Endodermal cell (in vitro differentiated cells): Measurements from ENCODE around the gene ANKRD24. TPM values are rescaled to one million over a fixed set of nuclear protein-coding genes. Genes with fewer than 3 reads are reported as not detected.
A peak's percentile ranks its signal among the peaks of the same experiment; 100 is the strongest.

ENCODE experiments used
- DNase-seq: peaks from one replicate; pipeline ENCODE4 v3.0.0-alpha.2; 2017
- H3K27ac ChIP-seq: 2 replicates; pipeline ENCODE4 v1.5.1; 2013; ENCODE audit warnings: mild to moderate bottlenecking, low read depth, low read length, moderate library complexity
- H3K27me3 ChIP-seq: 2 replicates; pipeline ENCODE4 v1.6.1; 2013; ENCODE audit warnings: mild to moderate bottlenecking, low read length, moderate library complexity; ENCODE audit not compliant: insufficient read depth, control insufficient read depth, poor library complexity, severe bottlenecking
- H3K36me3 ChIP-seq: 2 replicates; pipeline ENCODE4 v1.7.0; 2013; ENCODE audit warnings: mild to moderate bottlenecking, low read length, moderate library complexity; ENCODE audit not compliant: control insufficient read depth, insufficient read depth
- H3K4me1 ChIP-seq: one replicate; pipeline ENCODE4 v1.7.0; 2013; ENCODE audit warnings: low read length; ENCODE audit not compliant: control insufficient read depth, insufficient read depth
- H3K4me3 ChIP-seq: 2 replicates; pipeline ENCODE4 v1.5.1; 2013; ENCODE audit warnings: mild to moderate bottlenecking, low read length, moderate library complexity
- H3K9ac ChIP-seq: 2 replicates; pipeline ENCODE4 v1.6.1; 2013; ENCODE audit warnings: mild to moderate bottlenecking, low read length, moderate library complexity; ENCODE audit not compliant: poor library complexity, severe bottlenecking; ENCODE audit errors: extremely low read depth
- H3K9me3 ChIP-seq: 2 replicates; pipeline ENCODE4 v1.6.1; 2013; ENCODE audit warnings: mild to moderate bottlenecking, low read length, moderate library complexity; ENCODE audit not compliant: control insufficient read depth
- H3K27ac Mint-ChIP-seq: 2 replicates; pipeline ENCODE4 v1.8.0; 2020; ENCODE audit warnings: mixed read lengths
- H3K27me3 Mint-ChIP-seq: 2 replicates; pipeline ENCODE4 v1.8.0; 2021; ENCODE audit warnings: mild to moderate bottlenecking, mixed read lengths; ENCODE audit not compliant: insufficient read depth
- H3K36me3 Mint-ChIP-seq: 2 replicates; pipeline ENCODE4 v1.8.0; 2020; ENCODE audit warnings: low read depth, mixed read lengths
- H3K4me1 Mint-ChIP-seq: 2 replicates; pipeline ENCODE4 v1.8.0; 2020; ENCODE audit warnings: mixed read lengths
- H3K4me3 Mint-ChIP-seq: 2 replicates; pipeline ENCODE4 v1.8.0; 2020; ENCODE audit warnings: mild to moderate bottlenecking, moderate library complexity, mixed read lengths
- H3K9me3 Mint-ChIP-seq: 2 replicates; pipeline ENCODE4 v1.8.0; 2020; ENCODE audit warnings: mild to moderate bottlenecking, mixed read lengths
- WGBS, 2 experiments: methylation state at CpG; one replicate each; pipeline versions ENCODE4 v1.1.5 to v1.1.7; 2013; ENCODE audit warnings: missing lambda C conversion rate in 2 of 2, mixed read lengths in 1 of 2; ENCODE audit not compliant: insufficient coverage in 1 of 2, insufficient read length in 1 of 2; 5-methylcytosine and 5-hydroxymethylcytosine counted together
- total RNA-seq, 2 donors: library from RNA; stranded (reverse); fragmentation: NEBNext Ultra II Directional in 1 of 2; extraction: Animal tissue kit (Norgen Biotek cat#: 25700) in 1 of 2; gene quantifications; 2 replicates in 1 of 2; 3 replicates in 1 of 2; pipeline ENCODE4 v1.2.1, GENCODE V29; 2021
- TF ChIP-seq, protein P1 (sequence below): fragments of 200-600 bp; sonication (generic); conservative IDR thresholded peaks from 2 replicates; pipeline ENCODE4 v1.5.0; 2021; ENCODE audit warnings: antibody characterized with exemption, mild to moderate bottlenecking

ANKRD24 gene
- total RNA-seq, 2 donors from 2014 or later = 0.77 to 2.0 TPM

GRCh38 chr19:4266253-4267000, 83.9 kb downstream of the ANKRD24 start:
- no peaks in the 10 kb centered on the region for H3K4me1 ChIP-seq
- Mint-ChIP-seq H3K9me3 (no peaks in the 10 kb centered on the region), H3K4me1 (no peaks in the 10 kb centered on the region), H3K27ac (no peak overlapping the region), H3K27me3 (no peaks in the 10 kb centered on the region), H3K4me3 (no peak overlapping the region), H3K36me3 (peaks cover 46% of the 10 kb centered on the region)
- no peaks in the 10 kb centered on the region for H3K27me3 ChIP-seq
- no peak overlapping the region for H3K27ac ChIP-seq
- H3K36me3 ChIP-seq = peaks cover 16% of the 10 kb centered on the region
- 91 to 93% methylated on average over 9 to 17 of the region's 18 CpGs for WGBS, 2 experiments
- H3K4me3 ChIP-seq = no peak overlapping the region
- no peak for DNase-seq
- TF ChIP-seq, protein P1, sequence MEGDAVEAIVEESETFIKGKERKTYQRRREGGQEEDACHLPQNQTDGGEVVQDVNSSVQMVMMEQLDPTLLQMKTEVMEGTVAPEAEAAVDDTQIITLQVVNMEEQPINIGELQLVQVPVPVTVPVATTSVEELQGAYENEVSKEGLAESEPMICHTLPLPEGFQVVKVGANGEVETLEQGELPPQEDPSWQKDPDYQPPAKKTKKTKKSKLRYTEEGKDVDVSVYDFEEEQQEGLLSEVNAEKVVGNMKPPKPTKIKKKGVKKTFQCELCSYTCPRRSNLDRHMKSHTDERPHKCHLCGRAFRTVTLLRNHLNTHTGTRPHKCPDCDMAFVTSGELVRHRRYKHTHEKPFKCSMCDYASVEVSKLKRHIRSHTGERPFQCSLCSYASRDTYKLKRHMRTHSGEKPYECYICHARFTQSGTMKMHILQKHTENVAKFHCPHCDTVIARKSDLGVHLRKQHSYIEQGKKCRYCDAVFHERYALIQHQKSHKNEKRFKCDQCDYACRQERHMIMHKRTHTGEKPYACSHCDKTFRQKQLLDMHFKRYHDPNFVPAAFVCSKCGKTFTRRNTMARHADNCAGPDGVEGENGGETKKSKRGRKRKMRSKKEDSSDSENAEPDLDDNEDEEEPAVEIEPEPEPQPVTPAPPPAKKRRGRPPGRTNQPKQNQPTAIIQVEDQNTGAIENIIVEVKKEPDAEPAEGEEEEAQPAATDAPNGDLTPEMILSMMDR = no peak
- no peaks in the 10 kb centered on the region for H3K9me3 ChIP-seq
- H3K9ac ChIP-seq = no peak overlapping the region

DNA sequence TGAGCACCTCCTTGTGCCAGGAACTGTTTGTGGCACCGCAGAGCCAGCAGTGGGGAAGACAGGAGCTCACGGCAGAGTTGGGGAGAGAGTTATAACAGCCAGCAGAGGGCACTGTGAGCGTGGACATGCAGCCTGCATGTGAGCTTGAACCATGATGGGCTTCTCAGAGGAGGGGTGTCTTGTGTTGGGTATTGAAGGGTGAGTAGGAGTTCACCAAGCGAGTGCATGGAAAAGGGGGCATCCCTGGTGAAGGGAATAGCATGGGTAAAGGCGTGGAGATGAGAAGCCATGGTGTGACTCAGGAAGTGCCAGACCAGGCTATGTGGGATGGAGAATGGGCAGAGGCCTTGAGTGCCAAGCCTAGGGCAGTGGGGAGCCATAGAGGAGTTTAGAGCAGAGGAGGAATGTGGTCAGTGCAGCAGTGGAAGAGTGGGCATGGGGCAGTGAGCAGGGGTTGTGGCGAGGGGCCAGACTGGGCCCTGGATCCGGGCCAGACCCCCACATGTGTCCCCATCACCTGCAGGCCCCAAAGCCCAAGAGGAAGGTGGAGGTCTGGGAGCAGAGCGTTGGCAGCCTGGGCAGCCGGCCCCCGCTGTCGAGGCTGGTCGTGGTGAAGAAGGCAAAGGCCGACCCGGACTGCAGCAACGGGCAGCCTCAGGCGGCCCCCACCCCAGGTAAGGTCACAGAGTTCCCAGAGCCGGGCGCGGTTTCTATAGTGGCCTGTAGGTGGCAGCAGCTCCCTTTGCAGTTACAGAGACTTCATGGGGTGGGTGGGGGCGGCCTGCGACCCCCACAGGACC, 84.8 kb downstream of the ANKRD24 start:
- no peaks in the 10 kb centered on the region for H3K9me3 Mint-ChIP-seq
- 41% methylated on average over 11 to 21 of the region's 21 CpGs for WGBS, 2 experiments
- Histone ChIP-seq H3K27ac (no peak overlapping the region), H3K36me3 (peaks cover 16% of the 10 kb centered on the region), H3K4me3 (no peak overlapping the region), H3K9ac (no peak overlapping the region), H3K27me3 (no peaks in the 10 kb centered on the region), H3K4me1 (no peaks in the 10 kb centered on the region), H3K9me3 (no peaks in the 10 kb centered on the region)
- H3K4me1 Mint-ChIP-seq = no peaks in the 10 kb centered on the region
- H3K36me3 Mint-ChIP-seq = peaks cover 50% of the 10 kb centered on the region
- H3K27ac Mint-ChIP-seq = no peak overlapping the region
- H3K27me3 Mint-ChIP-seq = no peaks in the 10 kb centered on the region
- no peak overlapping the region for H3K4me3 Mint-ChIP-seq
- peak; percentile 93 for DNase-seq
- TF ChIP-seq, protein P1 = peak; percentile 85

GRCh38 chr19:4267901-4268815, 85.7 kb downstream of the ANKRD24 start:
- 94 to 95% methylated on average over 23 to 30 of the region's 30 CpGs for WGBS, 2 experiments
- Histone ChIP-seq H3K27ac (no peak overlapping the region), H3K4me3 (no peak overlapping the region)

More at GRCh38 chr19:4267901-4268815, 85.7 kb downstream of the ANKRD24 start:
- H3K9me3 ChIP-seq = no peaks in the 10 kb centered on the region
- H3K4me3 Mint-ChIP-seq = no peak overlapping the region
- H3K9ac ChIP-seq = no peak overlapping the region
- no peak for DNase-seq
- no peaks in the 10 kb centered on the region for H3K27me3 Mint-ChIP-seq
- no peaks in the 10 kb centered on the region for H3K4me1 ChIP-seq
- no peaks in the 10 kb centered on the region for H3K9me3 Mint-ChIP-seq
- no peaks in the 10 kb centered on the region for H3K4me1 Mint-ChIP-seq
- peaks cover 48% of the 10 kb centered on the region for H3K36me3 Mint-ChIP-seq
- TF ChIP-seq, protein P1 = no peak
- peaks cover 15% of the 10 kb centered on the region for H3K36me3 ChIP-seq
- no peaks in the 10 kb centered on the region for H3K27me3 ChIP-seq
- no peak overlapping the region for H3K27ac Mint-ChIP-seq
